HG03378 (cell line): ENCODE results near the gene ETFRF1.

Source experiments
- ATAC-seq: cut with Tn5 transposase; IDR thresholded peaks from one replicate; pipeline ENCODE4 v1.9.1; 2021; ENCODE audit warnings: mild to moderate bottlenecking, moderate library complexity; ENCODE audit not compliant: unreplicated experiment

ETFRF1 gene

GRCh38 chr12:25195056-25195971 lies at the start of gene ETFRF1, which contains the start of gene DNAI7:
Gene ETFRF1, plus strand, starts transcription at chr12:25195237. Its CDS starts 8,720 bp downstream, at chr12:25203957.
Gene DNAI7, minus strand, starts transcription at chr12:25195160. Its CDS starts 82 bp downstream, at chr12:25195078.
- ATAC-seq, result peak; percentile 85

GRCh38 chr12:25146686-25147085 lies 48.4 kb upstream of the ETFRF1 start:
- ATAC-seq, result no peak

- no peak for ATAC-seq
Observed at GRCh38 chr12:25151476-25151875, 43.6 kb upstream of the ETFRF1 start.

GRCh38 chr12:25152055-25152454 lies 43.0 kb upstream of the ETFRF1 start:
- no peak for ATAC-seq

- ATAC-seq, result peak; percentile 64
Observed at GRCh38 chr12:25155022-25155576, 39.9 kb upstream of the ETFRF1 start.

- no peak for ATAC-seq
Observed at GRCh38 chr12:25156061-25156460, 39.0 kb upstream of the ETFRF1 start.

- no peak for ATAC-seq
Observed at GRCh38 chr12:25162866-25163265, 32.2 kb upstream of the ETFRF1 start.

- ATAC-seq, result no peak
Observed at GRCh38 chr12:25182765-25183164, 12.3 kb upstream of the ETFRF1 start.

GRCh38 chr12:25184132-25184531 lies 10.9 kb upstream of the ETFRF1 start:
- no peak for ATAC-seq

GRCh38 chr12:25186038-25186787 lies 8.8 kb upstream of the ETFRF1 start:
- ATAC-seq, result peak; percentile 61

- ATAC-seq, result peak; percentile 79
Observed at GRCh38 chr12:25186788-25187402, 8.1 kb upstream of the ETFRF1 start.

GRCh38 chr12:25187781-25188180 lies 7.3 kb upstream of the ETFRF1 start:
- no peak for ATAC-seq

GRCh38 chr12:25189656-25190055 lies 5.4 kb upstream of the ETFRF1 start:
- no peak for ATAC-seq

GRCh38 chr12:25190793-25191192 lies 4.2 kb upstream of the ETFRF1 start:
- ATAC-seq, result no peak

- ATAC-seq, result no peak
Observed at GRCh38 chr12:25194214-25194613, 823 bp upstream of the ETFRF1 start.

GRCh38 chr12:25194722-25195055 lies 348 bp upstream of the ETFRF1 start:
- no peak for ATAC-seq

- no peak for ATAC-seq
Observed at GRCh38 chr12:25197608-25198007, 2.6 kb downstream of the ETFRF1 start.

GRCh38 chr12:25200703-25201102 lies 5.7 kb downstream of the ETFRF1 start:
- no peak for ATAC-seq

- no peak for ATAC-seq
Observed at GRCh38 chr12:25202137-25202536, 7.1 kb downstream of the ETFRF1 start.

GRCh38 chr12:25207411-25207810 lies 12.4 kb downstream of the ETFRF1 start:
- no peak for ATAC-seq

- no peak for ATAC-seq
Observed at GRCh38 chr12:25207846-25208245, 12.8 kb downstream of the ETFRF1 start.
